WI38 (cell line): ENCODE data around the gene FADS2.

Experiments
- H3K4me3 ChIP-seq: 2 replicates; pipeline ENCODE4 v1.5.1; 2011; ENCODE audit warnings: low read depth, mild to moderate bottlenecking, control low read depth, low read length
- CTCF ChIP-seq: IDR thresholded peaks from 2 replicates; pipeline ENCODE4 v1.5.1; 2012; ENCODE audit warnings: low read depth, mild to moderate bottlenecking, control low read depth, low read length

FADS2 gene

GRCh38 chr11:61899146-61899841 lies 71.2 kb downstream of the FADS2 start:
- H3K4me3 ChIP-seq: no peak overlapping the region
- TF ChIP-seq CTCF: peak; percentile 97

- H3K4me3 ChIP-seq: no peak overlapping the region
- TF ChIP-seq CTCF: no peak
These were observed 72.2 kb downstream of the FADS2 start for GRCh38 chr11:61900251-61900650.

- TF ChIP-seq CTCF: no peak
- H3K4me3 ChIP-seq: no peak overlapping the region
These were observed 73.3 kb downstream of the FADS2 start for GRCh38 chr11:61901397-61901796.

- TF ChIP-seq CTCF: no peak
- H3K4me3 ChIP-seq: no peak overlapping the region
These were observed 74.2 kb downstream of the FADS2 start for GRCh38 chr11:61902313-61902712.

GRCh38 chr11:61903845-61904244 lies 75.7 kb downstream of the FADS2 start:
- no peak overlapping the region for H3K4me3 ChIP-seq
- TF ChIP-seq CTCF: no peak

- H3K4me3 ChIP-seq: no peak overlapping the region
- TF ChIP-seq CTCF: no peak
These were observed 76.5 kb downstream of the FADS2 start for GRCh38 chr11:61904539-61905048.

- TF ChIP-seq CTCF: no peak
- H3K4me3 ChIP-seq: no peak overlapping the region
These were observed 77.1 kb downstream of the FADS2 start for GRCh38 chr11:61905067-61905696.
